GM18870 (cell line): ENCODE measurements around the gene TNS3.
A peak's percentile ranks its signal among the peaks of the same experiment; 100 is the strongest.

Experiments used
- ATAC-seq: cut with Tn5 transposase; IDR thresholded peaks from one replicate; pipeline ENCODE4 v1.9.1; 2021; ENCODE audit warnings: moderate library complexity; ENCODE audit not compliant: unreplicated experiment

Gene TNS3

DNA sequence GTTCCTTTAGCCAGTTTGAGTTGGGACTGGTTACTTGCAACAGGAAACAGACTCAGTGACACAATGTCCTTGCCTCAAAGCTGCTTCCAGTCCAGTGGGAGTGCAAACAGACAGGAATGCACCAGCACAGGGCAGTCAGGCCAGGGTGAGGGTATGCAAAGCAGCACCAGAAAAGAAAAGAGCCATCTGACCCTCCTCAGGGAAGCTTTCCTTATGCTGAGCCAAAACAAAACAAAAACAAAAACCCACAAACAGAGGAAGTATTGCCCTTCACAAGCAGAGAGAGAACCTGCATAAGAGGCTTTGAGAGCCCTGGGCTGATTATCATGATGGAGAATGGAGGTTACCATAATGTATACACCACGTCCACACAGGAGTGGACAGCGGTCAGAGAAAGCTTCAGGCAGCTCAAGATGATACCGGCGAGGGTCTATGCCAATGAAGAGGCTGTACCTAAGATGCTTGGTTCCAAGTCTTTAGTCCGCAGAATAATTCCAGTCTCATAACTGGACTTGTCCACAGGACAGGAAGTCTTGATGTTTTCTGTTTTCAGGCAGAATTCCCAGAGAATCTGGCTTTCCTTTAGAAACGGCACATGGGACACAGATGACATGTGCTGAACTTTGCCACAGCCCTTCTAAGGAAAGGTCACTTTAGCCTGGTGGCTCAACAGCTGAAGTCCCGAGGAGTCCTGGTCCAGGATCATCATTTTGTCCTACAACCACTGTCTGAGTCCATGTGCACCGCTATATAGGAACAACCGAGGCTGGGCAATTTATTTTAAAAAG, 263.3 kb downstream of the TNS3 start:
- ATAC-seq, result peak; percentile 87

DNA sequence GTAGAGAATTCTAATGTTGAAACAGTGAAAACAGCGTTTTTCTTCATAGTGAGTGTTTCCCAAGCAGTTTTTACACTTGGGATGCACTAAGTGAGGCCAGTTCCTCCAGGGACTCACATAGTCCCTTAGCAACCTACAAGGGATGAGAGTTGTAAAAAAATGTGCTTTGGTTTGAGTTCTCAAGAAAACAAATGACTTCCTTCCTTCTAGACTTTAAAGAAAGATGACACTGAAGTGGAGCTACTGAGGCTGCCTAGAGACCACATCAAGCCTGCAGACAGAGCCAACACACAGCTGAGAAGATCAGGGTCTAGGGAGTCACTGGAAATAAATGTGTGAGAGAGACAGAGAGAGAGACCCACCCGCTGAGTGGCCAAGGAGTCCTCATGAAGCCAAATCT, 264.4 kb downstream of the TNS3 start:
- ATAC-seq, result no peak

DNA sequence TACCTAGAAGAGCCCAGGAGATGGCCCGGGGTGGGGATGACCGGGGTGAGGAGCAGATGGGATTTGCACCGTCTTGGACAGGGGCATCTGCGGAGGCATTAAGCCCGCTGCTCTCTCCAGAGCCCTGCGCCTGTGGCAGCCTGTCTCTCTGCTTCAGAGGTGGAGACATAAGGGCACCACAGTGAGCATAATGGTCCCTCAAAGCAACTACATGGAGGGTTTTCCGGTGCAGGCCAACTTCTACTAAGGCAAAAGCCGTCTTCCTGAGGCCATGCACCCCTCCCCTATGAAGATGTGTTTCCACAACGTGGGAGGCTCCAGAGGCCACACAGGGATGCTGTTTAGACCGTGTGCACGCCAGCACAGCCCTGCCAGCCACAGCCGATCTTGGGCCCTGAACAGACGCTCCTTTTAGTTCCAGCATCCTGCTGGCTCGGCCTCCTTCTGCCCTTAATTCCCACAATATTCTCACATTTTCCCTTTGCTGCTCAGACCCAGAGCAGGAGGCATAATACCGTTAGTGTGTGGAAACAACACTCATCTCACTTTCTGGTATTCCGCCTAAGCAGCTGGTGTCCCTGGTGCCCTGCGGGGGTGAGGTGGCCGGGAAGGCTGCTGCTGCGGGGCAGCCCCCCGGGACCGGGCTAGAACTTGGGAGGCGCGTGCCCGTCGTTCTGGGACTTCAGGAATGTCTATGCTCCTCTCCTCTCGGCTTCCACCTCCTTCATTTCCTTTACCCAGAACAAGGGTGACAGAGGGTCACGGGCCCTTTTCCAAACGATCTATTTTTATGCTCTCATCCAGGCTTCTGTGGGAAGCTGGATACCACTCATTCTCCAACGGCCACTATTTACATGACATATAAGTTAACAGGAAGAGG, 266.9 kb downstream of the TNS3 start:
- no peak for ATAC-seq

DNA sequence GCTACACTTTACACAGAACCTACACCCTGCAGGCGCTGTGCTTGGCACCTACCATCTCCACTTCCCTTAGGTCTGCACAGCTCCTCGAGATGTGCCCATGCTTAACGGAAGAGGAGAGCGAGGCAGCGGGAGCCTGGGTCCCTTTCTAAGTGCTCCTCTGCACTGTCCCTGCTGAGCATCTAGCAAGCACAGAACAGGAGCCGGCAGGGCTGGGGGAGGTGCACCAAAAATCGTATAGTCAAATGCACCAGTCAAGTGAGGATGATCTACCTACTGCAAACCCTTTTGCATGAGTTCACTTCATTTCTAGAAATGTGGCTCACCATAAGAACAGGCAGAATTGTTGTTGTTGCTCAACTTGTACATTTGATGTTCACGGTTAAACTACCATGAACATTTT, 267.7 kb downstream of the TNS3 start:
- no peak for ATAC-seq

DNA sequence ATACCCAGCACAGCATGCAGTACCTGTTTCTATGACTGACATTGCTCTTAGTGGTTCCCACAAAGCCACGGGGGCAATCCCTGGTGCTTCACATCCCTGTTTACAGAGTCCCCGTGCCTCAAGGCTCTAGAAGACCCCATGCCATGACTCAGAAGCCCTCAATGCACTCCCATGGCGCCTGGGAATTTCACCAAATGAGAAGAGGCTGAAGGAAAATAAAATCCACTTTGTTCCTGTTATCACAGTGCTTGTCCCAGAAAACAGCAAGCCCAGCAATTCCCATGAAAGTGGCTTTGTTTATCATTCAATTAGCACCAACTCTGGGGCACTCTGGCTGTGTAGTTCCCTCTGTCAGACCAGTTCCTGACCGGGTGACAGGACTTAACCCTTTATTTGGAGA, 268.3 kb downstream of the TNS3 start:
- ATAC-seq, result no peak

DNA sequence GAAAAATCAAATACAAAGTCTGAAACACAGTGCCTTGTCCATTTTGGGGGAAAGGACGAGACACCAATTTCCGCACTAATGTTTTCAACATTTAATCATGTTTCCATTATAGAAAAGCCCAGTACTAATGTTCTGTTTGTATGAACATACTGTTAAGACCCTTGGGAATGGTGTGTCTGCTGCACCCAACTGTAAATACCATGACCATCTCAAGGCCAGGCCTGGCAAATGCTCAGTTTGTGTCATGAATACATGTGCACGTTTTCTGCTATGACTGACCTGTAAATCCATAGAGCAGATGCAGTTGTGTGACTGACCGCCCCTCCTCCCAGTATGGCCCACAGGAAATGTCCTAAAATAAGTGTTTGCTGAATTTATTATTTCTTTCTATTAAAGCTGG, 270.0 kb downstream of the TNS3 start:
- no peak for ATAC-seq

DNA sequence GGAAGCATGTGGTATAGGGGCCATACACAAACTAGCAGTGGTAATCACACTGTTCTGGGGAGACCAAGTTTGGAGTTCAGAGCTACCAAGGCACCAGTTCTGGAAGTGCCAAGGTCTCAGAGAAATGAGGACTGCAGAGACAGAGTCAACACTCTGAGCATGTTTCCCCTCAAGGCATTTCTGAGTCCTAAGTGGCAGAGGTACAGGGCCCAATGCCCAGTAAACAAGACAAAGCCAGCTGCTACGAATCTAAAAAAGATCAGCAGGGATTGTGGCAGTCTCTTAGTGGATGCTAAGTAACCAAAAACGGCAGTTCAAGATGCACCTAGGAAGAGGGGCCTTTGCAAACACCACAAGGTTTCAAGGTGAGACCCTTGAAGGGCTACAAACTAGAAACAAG, 271.9 kb downstream of the TNS3 start:
- no peak for ATAC-seq

DNA sequence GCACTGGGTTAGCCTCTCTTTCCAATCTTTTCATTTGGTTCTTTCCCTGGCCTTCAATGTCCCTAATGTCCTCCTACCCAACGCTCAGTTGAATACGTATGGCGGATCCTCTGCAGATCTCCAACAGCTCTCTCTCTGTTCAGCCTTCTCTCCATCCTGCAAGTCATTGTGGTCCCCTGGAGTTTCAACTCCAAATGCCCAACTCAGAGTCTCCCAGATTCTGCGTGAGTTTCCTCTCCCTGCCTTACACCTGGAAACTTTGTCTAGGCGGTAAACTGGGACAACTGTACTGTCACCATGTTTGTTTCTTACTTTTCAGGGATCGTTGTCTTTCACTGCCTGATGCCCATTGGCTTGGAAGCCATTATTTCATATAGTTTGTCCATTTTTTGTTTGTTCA, 273.1 kb downstream of the TNS3 start:
- ATAC-seq, result no peak

DNA sequence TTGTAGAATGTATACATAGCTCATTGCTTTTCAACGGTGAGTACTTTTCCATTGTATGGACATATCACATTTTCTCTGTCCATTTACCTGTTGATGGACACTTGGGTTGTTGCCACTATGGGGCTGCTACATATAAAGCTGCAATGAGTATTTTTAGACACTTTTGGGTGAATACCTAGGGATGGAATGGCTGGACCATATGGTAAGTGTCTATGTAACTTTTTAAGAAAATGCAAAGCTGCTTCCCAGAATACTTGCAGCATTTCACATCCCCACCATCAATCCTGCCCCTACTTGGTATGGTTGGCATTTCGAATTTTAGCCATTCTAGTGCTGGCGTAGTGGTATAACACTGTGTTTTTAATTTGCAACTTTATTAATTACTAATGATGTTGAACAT, 274.6 kb downstream of the TNS3 start:
- no peak for ATAC-seq

DNA sequence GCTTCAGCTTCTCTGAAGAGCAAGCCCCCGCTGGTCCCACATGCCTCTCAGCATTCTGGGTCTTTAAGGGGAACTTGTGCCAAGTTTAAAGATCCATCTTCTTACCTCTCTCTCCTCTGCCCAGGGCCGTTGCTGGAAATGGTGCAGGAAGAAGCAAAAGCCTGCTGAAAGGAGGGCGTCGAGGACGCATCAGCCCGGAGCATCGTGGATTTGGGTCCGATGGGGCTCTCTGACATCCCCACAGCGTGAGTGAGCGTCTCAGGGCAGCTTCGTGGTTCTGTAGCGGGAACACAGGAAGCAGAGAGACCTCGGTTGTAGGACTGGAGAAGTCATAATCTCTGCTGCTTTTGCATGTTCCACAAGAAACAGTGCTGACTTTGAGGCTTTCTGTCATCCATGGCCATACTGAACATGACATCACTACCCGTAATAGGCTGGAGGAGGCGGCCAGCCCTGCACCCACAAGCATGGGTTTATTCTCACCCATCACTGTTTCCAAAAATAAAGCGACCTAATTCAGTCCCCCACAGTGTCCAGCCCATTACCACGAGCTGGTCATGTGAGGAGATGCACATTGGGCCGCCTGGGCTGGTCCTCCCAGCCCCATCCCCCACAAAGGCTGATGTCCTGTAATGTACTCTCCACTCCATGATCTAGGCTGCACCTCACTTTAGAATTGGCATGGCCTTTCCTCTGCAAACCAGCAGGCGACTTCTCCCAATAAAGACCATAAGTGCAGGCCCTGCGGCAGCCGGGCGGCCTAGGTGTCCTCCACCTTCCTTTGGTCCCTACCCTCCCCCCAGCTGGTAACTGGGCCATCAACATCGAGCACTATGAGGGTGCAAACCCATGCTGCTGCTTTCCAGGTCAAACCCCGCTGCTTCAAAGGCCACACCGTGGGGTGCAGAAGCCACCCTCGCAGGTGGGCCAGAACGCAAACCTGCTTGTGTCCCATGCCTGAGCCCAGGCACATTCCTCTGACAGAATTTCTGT, 276.9 kb downstream of the TNS3 start:
- ATAC-seq, result no peak

DNA sequence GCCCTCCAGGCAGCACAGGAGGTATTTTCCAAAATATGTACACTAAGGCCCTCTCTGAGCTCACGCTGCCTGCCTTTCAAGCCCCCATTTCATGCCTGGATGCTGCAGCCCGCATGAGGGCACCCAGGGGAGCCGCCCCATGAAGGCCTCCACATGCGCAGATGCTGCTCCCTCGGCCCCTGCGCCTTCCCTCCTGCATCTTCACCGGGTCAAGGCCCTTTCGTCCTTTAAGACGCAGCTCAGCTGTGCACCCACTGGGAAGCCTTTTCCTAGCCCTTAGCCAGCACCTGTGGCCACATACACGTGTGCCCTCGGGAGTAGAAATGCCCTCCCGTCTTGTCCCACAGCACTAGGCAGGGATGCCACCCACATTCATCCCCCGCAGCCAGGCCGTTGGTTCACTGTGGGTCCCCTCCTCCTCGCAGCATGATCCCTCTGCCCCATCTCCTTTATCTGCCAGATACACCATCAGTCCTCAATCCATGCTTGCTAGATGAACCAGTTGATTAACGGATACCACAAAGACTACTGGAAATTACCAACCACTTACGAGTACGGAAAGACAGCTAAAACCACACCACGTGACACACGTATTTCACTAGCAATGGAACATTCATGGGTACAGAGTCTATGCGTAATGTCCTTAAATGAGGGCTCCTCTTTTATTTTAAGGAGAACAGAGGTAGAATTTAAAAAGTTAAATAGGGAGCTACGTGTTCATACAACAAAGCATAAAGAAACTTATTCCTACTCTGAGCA, 278.0 kb downstream of the TNS3 start:
- no peak for ATAC-seq

DNA sequence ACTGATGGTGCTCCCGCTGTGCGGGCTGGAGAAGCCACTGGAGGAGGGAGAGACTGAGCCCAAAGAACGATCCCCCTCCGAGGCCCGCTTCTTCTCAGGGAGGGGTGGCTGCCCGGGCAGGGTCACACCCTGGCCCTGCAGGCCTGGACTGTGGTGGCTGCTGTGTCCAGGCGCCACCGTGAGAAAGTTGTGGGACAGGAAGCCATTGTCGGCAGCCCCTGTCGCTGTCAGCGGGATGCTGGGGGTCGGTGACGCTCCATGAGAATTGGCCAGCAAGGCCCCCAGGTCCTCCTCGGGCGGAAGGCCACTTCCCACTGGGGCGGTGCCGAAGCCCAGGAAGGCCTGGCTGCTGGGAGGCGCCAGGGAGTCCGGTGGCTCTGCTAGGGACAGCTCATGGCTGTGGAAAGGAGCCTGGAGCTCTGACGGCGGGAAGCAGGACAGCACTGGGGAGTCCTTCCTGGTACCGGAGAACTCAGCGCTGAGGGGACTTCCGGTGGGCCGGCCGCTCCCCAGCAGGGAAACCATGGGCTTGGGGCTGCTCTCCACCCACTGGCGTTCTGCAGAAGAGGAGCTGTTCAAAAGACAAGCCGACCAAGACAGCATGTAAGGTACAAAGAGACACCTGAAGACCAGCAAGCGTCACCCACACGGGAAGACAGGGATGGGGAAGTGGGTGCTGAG, 278.8 kb downstream of the TNS3 start:
- no peak for ATAC-seq

DNA sequence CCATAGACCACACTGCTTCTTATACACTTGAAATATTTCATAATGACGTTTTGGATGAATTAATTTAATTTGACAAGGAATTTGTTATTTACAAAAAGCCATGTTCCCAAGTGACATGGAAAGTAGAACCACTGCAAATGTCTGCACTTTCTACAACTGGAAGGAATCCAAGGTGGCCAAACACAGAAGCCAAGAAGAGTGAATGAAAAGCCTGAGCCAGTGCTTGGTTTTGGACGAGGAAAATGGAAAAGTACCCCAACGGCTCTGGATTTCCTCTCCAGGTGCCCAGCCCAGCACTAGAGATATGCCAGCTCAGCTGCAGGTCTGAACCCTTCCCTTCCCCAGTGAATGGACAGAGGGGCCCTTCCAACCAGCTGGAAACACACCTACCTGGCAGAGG, 279.4 kb downstream of the TNS3 start:
- no peak for ATAC-seq

DNA sequence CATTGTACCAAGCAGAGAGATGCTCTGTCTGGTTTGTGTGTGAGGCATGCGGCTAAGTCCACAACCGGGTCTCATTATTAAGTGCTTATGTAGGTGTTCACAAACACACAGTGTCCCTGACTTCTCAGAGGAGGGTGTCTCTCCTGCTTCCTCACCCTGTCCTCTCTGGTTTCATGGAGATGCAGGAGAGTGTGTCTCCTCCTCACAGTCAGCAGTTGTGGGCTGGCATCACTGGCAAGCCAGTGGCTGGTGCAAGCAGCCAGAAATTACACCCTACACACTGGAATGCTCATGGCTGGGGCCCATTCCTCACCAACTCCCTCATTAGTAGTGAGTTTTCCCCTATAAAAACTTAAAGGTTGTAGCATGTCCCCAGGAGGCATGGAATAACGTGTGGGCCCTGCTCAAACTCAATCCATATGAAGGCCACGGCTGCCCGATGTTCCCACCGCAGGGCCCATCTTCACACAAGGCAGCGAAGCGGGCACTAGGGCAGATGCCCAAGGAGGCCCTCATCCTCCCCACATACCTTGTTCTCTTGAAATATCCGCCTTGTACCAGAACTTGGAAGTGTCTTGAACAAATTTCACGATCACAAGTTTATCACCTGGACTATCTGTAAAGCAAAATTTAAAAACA, 280.1 kb downstream of the TNS3 start:
- ATAC-seq, result no peak

DNA sequence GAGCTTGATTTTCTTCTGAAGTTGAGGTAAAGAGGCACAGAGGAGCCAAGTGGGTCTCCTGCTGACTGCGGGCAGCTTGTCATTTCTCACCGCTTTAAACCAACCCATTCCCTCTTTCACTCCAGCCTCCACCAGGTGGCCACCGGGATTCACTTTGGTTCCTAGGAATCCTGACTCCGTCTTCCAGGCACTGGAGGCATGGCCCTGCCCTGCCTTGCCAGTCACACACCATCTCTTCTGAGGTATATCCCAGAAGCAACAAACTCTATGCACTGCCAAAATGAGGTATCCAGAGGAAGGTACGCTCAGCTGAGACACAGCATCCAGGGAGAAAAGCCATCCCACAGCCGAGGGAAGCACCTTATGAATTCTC, 280.8 kb downstream of the TNS3 start:
- ATAC-seq, result no peak

DNA sequence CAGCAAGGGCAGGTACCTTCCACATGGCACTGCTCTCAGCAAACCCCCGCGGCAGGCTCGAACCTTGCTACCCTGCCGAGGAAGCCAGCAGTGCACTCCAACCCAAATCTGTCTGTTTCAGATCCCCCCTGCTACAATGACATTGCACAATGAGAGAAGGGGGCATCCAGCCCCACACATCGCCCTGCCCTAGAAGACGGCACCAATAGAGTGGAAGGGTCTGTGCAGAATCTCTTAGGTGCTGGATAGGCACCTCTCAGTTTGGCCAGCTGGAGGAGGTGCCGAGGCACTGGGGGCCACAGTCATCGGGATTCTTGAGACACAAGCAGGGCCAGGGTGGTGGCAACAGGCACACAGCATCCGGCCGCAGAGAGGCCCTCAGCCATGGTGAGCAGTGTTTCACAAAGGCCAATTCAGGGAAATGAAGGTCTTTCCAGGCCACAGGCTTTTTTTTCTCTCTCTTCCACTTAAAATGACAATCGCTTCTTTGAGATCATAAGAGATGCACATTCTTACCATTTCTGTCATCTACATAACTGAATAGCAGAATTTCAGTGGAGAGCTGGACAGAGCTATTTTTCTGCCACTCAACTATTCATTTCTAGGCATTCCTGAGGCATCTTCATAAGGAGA, 281.3 kb downstream of the TNS3 start:
- ATAC-seq, result no peak

DNA sequence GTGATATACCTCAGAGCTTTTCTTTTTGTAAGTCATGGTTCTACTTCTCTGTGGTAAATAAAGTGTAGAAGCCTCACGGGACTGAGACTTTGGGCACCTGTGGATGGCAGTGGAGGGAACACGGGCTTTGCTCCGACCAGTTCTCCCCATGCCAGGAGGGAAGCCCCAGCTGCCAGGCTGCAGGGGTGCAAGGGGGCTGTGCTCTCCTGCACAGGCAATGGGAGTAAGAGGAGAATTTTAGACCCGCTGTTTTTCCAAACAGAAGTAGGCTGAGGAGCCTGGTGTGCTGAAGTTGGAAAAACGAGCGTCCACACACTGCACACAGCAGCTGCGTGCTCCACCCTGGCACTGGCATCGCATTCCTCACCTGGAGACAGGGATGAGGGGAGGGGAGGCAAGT, 282.4 kb downstream of the TNS3 start:
- ATAC-seq, result no peak

DNA sequence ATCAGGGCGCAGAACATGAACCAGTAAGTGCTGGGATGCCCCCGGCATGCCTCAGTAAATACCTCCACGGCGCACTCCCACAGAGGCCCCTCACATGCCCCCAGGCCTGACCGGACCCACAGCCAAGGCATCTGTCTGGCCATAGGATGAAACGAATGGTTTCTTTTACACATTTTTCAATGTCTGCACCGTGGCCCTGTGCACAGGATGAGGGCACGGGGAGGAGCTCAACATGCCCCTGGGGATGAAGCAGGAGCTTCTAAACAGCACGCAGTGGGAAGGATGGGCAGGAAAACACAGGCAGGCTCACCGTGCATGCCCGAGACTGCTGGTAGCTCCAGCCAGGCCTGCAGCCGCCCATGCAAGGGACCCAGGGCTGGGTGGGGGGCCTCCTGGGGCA, 283.3 kb downstream of the TNS3 start:
- no peak for ATAC-seq

DNA sequence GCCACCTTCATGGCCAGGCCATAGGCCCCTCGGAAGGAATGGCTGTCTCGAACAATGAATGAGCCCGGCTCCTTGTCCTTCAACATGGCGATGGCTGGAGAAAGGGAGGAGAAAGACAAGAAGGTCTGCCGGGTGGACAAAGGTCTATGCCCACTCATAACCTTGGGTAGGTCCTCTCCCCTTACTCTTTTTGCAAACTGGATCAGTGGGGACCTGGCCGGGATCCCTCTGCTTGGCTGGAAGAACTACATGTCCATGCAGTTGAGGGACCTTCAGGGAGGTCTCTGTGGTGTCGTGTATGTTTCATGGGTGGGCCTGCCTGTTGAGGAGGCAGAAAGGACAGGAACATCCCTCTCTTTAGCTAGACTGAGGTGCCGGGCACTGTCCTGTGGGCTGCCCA, 284.8 kb downstream of the TNS3 start:
- no peak for ATAC-seq
